A549 (cell line): Measurements from ENCODE around the gene TEX35. TPM values are rescaled to one million over a fixed set of nuclear protein-coding genes. Genes with fewer than 3 reads are reported as not detected.

Experiments used
- ATAC-seq, 2 experiments: fragments of 200-7000 bp in 1 of 2; fragments of >200 bp in 1 of 2; cut with Nextera tagmentation in 1 of 2; cut with Tn5 transposase in 1 of 2; 3 replicates each; pipeline versions ENCODE4 v1.8.0 to v1.9.1; 2018 to 2020; ENCODE audit warnings: mild to moderate bottlenecking in 1 of 2, moderate library complexity in 1 of 2
- CTCF ChIA-PET: fragments of 300-600 bp; sonication (Branson Sonifier 250); formaldehyde crosslinking; extraction: SDS; loops from one replicate; lab custom pipeline; 2021; ENCODE audit warnings: antibody characterized with exemption, inconsistent platforms; lab: Yijun Ruan, JAX
- POLR2A ChIA-PET: fragments of 350-600 bp; formaldehyde crosslinking; extraction: SDS; loops from one replicate; lab custom pipeline; 2021; ENCODE audit warnings: antibody characterized with exemption, inconsistent platforms; lab: Yijun Ruan, JAX
- DNase-seq, 2 experiments: peaks; one replicate each; pipeline versions ENCODE4 v3.0.0 to v3.0.0-alpha.2; 2011 to 2016; ENCODE audit warnings: low read depth in 1 of 2, low spot score in 1 of 2
- FAIRE-seq: peaks from 2 replicates; lab custom pipeline; 2011; peaks lifted over from hg19 to GRCh38; lab: Jason Lieb, UNC
- H3K27ac ChIP-seq, 2 experiments: fragments of >200 bp; sonication (Bioruptor Twin); formaldehyde crosslinking; 3 replicates each; pipeline ENCODE4 v1.5.1; 2016 to 2017
- H3K4me1 ChIP-seq: fragments of >200 bp; sonication (Bioruptor Twin); formaldehyde crosslinking; 3 replicates; pipeline ENCODE4 v1.6.1; 2016
- H3K4me2 ChIP-seq: fragments of >200 bp; sonication (Bioruptor Twin); formaldehyde crosslinking; 3 replicates; pipeline ENCODE4 v1.6.1; 2016
- H3K4me3 ChIP-seq: fragments of >200 bp; sonication (Bioruptor Twin); formaldehyde crosslinking; 3 replicates; pipeline ENCODE4 v1.5.1; 2016
- H3K9me3 ChIP-seq: fragments of >200 bp; sonication (Bioruptor Twin); formaldehyde crosslinking; 3 replicates; pipeline ENCODE4 v1.6.1; 2016
- ATOH8 ChIP-seq: fragments of 250-450 bp; sonication (Bioruptor Pico); IDR thresholded peaks from 2 replicates; pipeline ENCODE4 v1.5.0; 2020; ENCODE audit warnings: low read depth, mild to moderate bottlenecking, moderate library complexity
- CBX2 ChIP-seq: fragments of 200-600 bp; sonication (generic); IDR thresholded peaks from 2 replicates; pipeline ENCODE4 v1.6.1; 2016; ENCODE audit warnings: low read depth, mild to moderate bottlenecking, borderline replicate concordance
- CBX8 ChIP-seq: fragments of 200-600 bp; sonication (generic); IDR thresholded peaks from 2 replicates; pipeline ENCODE4 v1.6.1; 2016
- CEBPB ChIP-seq, 2 experiments: fragments of >200 bp in 1 of 2; sonication (Bioruptor Twin) in 1 of 2; formaldehyde crosslinking in 1 of 2; IDR thresholded peaks; 2 replicates each; pipeline ENCODE4 v1.6.1; 2012 to 2016
- CHD2 ChIP-seq: fragments of 150-350 bp; IDR thresholded peaks from 2 replicates; pipeline ENCODE4 v1.6.1; 2014; ENCODE audit warnings: low read length; ENCODE audit not compliant: partially characterized antibody
- CHD4 ChIP-seq: fragments of 200-600 bp; sonication (generic); IDR thresholded peaks from 2 replicates; pipeline ENCODE4 v1.6.1; 2016; ENCODE audit warnings: antibody characterized with exemption, mild to moderate bottlenecking, borderline replicate concordance
- E2F6 ChIP-seq: IDR thresholded peaks from 2 replicates; pipeline ENCODE4 v1.6.1; 2012; ENCODE audit warnings: low read depth, borderline replicate concordance
- EHF ChIP-seq: fragments of 250-450 bp; sonication (Bioruptor Pico); IDR thresholded peaks from 2 replicates; pipeline ENCODE4 v1.5.0; 2020; ENCODE audit warnings: mild to moderate bottlenecking
- ELK1 ChIP-seq: fragments of 150-350 bp; IDR thresholded peaks from 2 replicates; pipeline ENCODE4 v1.6.1; 2014; ENCODE audit warnings: low read depth, mild to moderate bottlenecking, low read length
- EP300 ChIP-seq, 2 experiments: fragments of >200 bp; sonication (Bioruptor Twin); formaldehyde crosslinking; IDR thresholded peaks; 2 replicates in 1 of 2; 3 replicates in 1 of 2; pipeline ENCODE4 v1.6.1; 2016 to 2017
- FOXS1 ChIP-seq: fragments of 250-450 bp; sonication (Bioruptor Pico); IDR thresholded peaks from 2 replicates; pipeline ENCODE4 v1.5.0; 2020; ENCODE audit warnings: mild to moderate bottlenecking, moderate library complexity
- GATA3 ChIP-seq: IDR thresholded peaks from 2 replicates; pipeline ENCODE4 v1.6.1; 2012; ENCODE audit warnings: borderline replicate concordance
- HEYL ChIP-seq: fragments of 250-450 bp; sonication (Bioruptor Pico); IDR thresholded peaks from 2 replicates; pipeline ENCODE4 v1.8.0; 2021; ENCODE audit warnings: mild to moderate bottlenecking, moderate library complexity
- HOXB13 ChIP-seq: fragments of 250-450 bp; sonication (Bioruptor Pico); IDR thresholded peaks from 2 replicates; pipeline ENCODE4 v1.5.0; 2020; ENCODE audit warnings: low read depth, mild to moderate bottlenecking, moderate library complexity
- HOXB5 ChIP-seq: fragments of 250-450 bp; sonication (Bioruptor Pico); IDR thresholded peaks from 2 replicates; pipeline ENCODE4 v1.5.0; 2020; ENCODE audit warnings: mild to moderate bottlenecking, moderate library complexity
- MAFK ChIP-seq: fragments of 450-650 bp; IDR thresholded peaks from 2 replicates; pipeline ENCODE4 v1.6.1; 2014; ENCODE audit not compliant: partially characterized antibody
- NFE2L2 ChIP-seq: fragments of 150-350 bp; conservative IDR thresholded peaks from 2 replicates; pipeline ENCODE4 v1.6.1; 2014; ENCODE audit warnings: low read length
- PHF8 ChIP-seq: fragments of 200-600 bp; sonication (generic); IDR thresholded peaks from 2 replicates; pipeline ENCODE4 v1.6.1; 2016; ENCODE audit warnings: low read depth, mild to moderate bottlenecking, antibody characterized with exemption, moderate library complexity, borderline replicate concordance
- POLR2A ChIP-seq: IDR thresholded peaks from 2 replicates; pipeline ENCODE4 v1.6.1; 2012; ENCODE audit warnings: mild to moderate bottlenecking, low read length
- RAD21 ChIP-seq, 2 experiments: fragments of >200 bp in 1 of 2; sonication (Bioruptor Twin) in 1 of 2; formaldehyde crosslinking in 1 of 2; IDR thresholded peaks in 1 of 2; conservative IDR thresholded peaks in 1 of 2; 2 replicates in 1 of 2; 3 replicates in 1 of 2; pipeline ENCODE4 v1.6.1; 2012 to 2018; ENCODE audit warnings: inconsistent platforms in 1 of 2
- REST ChIP-seq: fragments of 200-600 bp; sonication (generic); IDR thresholded peaks from 2 replicates; pipeline ENCODE4 v1.6.1; 2016; ENCODE audit warnings: antibody characterized with exemption, mild to moderate bottlenecking, moderate library complexity
- RNF2 ChIP-seq: fragments of 200-600 bp; sonication (generic); IDR thresholded peaks from 2 replicates; pipeline ENCODE4 v1.6.1; 2016; ENCODE audit warnings: low read depth, mild to moderate bottlenecking, antibody characterized with exemption, moderate library complexity, borderline replicate concordance
- TFCP2L1 ChIP-seq: fragments of 250-450 bp; sonication (Bioruptor Pico); IDR thresholded peaks from 2 replicates; pipeline ENCODE4 v1.5.0; 2021; ENCODE audit warnings: mild to moderate bottlenecking
- WGBS: methylation state at CpG from one replicate; pipeline ENCODE4 v1.1.6; 2017; ENCODE audit errors: missing lambda C conversion rate; 5-methylcytosine and 5-hydroxymethylcytosine counted together
- polyA plus RNA-seq, 4 experiments: library from polyadenylated mRNA; depleted of rRNA in 3 of 4; stranded (reverse); fragments of >200 nt; fragmentation: RNase III in 1 of 4; extraction: RNeasy Plus Mini Kit Qiagen cat#74134 plus additional on column Dnase treatment in 1 of 4; gene quantifications; 2 replicates in 3 of 4; 3 replicates in 1 of 4; pipeline ENCODE4 v1.2.3, GENCODE V29; 2011 to 2017

The TEX35 gene
- polyA plus RNA-seq, 2 of the 4 experiments (the other 2 are of a cell fraction): not detected

GRCh38 chr1:178537382-178538090 is 24.6 kb downstream of the TEX35 start:
- Histone ChIP-seq H3K4me2 (peak overlapping the region; percentile 78), H3K4me3 (0 out of 3 replicates have a peak overlapping the region, but pooled peaks have one; percentile 15), H3K27ac (peak overlapping the region; percentile 79 to 83)
- no peak for TF ChIP-seq FOXS1
- TF ChIP-seq EHF (CRISPR knock-in tag): no peak
- TF ChIP-seq CEBPB (IDR thresholded peaks at IDR 0.05): peak in 1 of 2 experiments; percentile 21; a peak in 1 of 4 replicates
- TF ChIP-seq HOXB5 (CRISPR knock-in tag): no peak
- TF ChIP-seq, all 56 proteins: peak for 1
- no peaks in the 10 kb centered on the region for H3K9me3 ChIP-seq
- H3K4me1 ChIP-seq: peaks cover 56% of the 10 kb centered on the region
- WGBS: 52% methylated on average over 20 of the region's 20 CpGs
- ATAC-seq: peak; percentile 2; a peak in 2 of 6 replicates
- ChIA-PET CTCF (interaction anchor here (0.6 to 18.9 kb wide), 8 partner anchors 10 to 1061 kb away, joined by 3 to 352 read pairs (median 4); no protein-coding TSS in a partner anchor), POLR2A (interaction anchor here (0.9 kb wide), 1 partner anchor 489 kb away, joined by 3 read pairs; no protein-coding TSS in a partner anchor)
- peak in 1 of 2 experiments; percentile 22 for DNase-seq
- no peak for FAIRE-seq

GRCh38 chr1:178538192-178538916 is 25.4 kb downstream of the TEX35 start:
- DNase-seq: peak in 1 of 2 experiments; percentile 36
- ChIA-PET POLR2A (interaction anchor here (0.6 to 0.9 kb wide), 2 partner anchors 488 to 542 kb away, joined by 3 to 6 read pairs; no protein-coding TSS in a partner anchor), CTCF (interaction anchor here (0.6 to 18.9 kb wide), 11 partner anchors 11 to 1267 kb away, joined by 3 to 352 read pairs (median 3); no protein-coding TSS in a partner anchor)
- Histone ChIP-seq H3K9me3 (no peaks in the 10 kb centered on the region), H3K4me2 (peak overlapping the region; percentile 78), H3K4me3 (no peak overlapping the region), H3K4me1 (peaks cover 55% of the 10 kb centered on the region), H3K27ac (peak overlapping the region; percentile 79 to 83)
- FAIRE-seq: no peak
- peak in 1 of 2 experiments; percentile 4; a peak in 2 of 6 replicates for ATAC-seq
- 41% methylated on average over 9 of the region's 9 CpGs for WGBS
- TF ChIP-seq RAD21 (conservative IDR thresholded peaks at IDR 0.05 in 1 of 2, IDR thresholded peaks at IDR 0.05 in 1 of 2): no peak

GRCh38 chr1:178539291-178539690 is 26.4 kb downstream of the TEX35 start:
- ChIA-PET POLR2A (no interaction called here), CTCF (interaction anchor here (0.7 to 18.9 kb wide), 9 partner anchors 37 to 582 kb away, joined by 3 to 352 read pairs (median 3); no protein-coding TSS in a partner anchor)
- peak overlapping the region; percentile 78; the same call in 2 of the 3 replicates for H3K4me2 ChIP-seq
- no peak for DNase-seq
- no peak for ATAC-seq
- H3K27ac ChIP-seq: peak overlapping the region; percentile 79 to 83; a peak in 4 of 6 replicates
- peaks cover 62% of the 10 kb centered on the region for H3K4me1 ChIP-seq
- TF ChIP-seq EP300 (IDR thresholded peaks at IDR 0.05) (no peak), MAFK (no peak), E2F6 (no peak), CHD2 (no peak), REST (no peak), CBX2 (no peak), ATOH8 (CRISPR knock-in tag) (no peak), POLR2A (no peak), CBX8 (no peak), CHD4 (no peak), HOXB13 (CRISPR knock-in tag) (no peak), RNF2 (no peak), PHF8 (no peak), TFCP2L1 (CRISPR knock-in tag) (no peak), GATA3 (no peak), ELK1 (no peak), EHF (CRISPR knock-in tag) (no peak), HEYL (CRISPR knock-in tag) (no peak), NFE2L2 (no peak)
- WGBS: 91% methylated on average over 7 of the region's 7 CpGs
- FAIRE-seq: no peak
- H3K4me3 ChIP-seq: no peak overlapping the region
- no peaks in the 10 kb centered on the region for H3K9me3 ChIP-seq
